B cell (primary cell): ENCODE measurements around the gene LRRC36. TPM values are rescaled to one million over a fixed set of nuclear protein-coding genes. Genes with fewer than 3 reads are reported as not detected.

Experiments used
- ATAC-seq: fragments of 200-7000 bp; cut with Tn5 transposase; one replicate; pipeline ENCODE4 v1.10.0; 2021; ENCODE audit warnings: low read depth, mild to moderate bottlenecking, moderate number of reproducible peaks, moderate library complexity
- CTCF ChIA-PET: fragments of 350-600 bp; sonication (Branson Sonifier 250); formaldehyde crosslinking; loops from one replicate; lab custom pipeline; 2021; ENCODE audit warnings: antibody characterized with exemption, inconsistent platforms; lab: Charles Lee
- POLR2A ChIA-PET: fragments of 350-600 bp; sonication (Branson Sonifier 250); formaldehyde crosslinking; loops from one replicate; lab custom pipeline; 2021; ENCODE audit warnings: antibody characterized with exemption; lab: Charles Lee
- DNase-seq: peaks from one replicate; pipeline ENCODE4 v3.0.0; 2013
- H2AFZ ChIP-seq: 2 replicates; pipeline ENCODE4 v1.6.1; 2012; ENCODE audit warnings: mild to moderate bottlenecking, low read depth, low read length; ENCODE audit not compliant: insufficient read depth, poor library complexity, severe bottlenecking
- H3K27ac ChIP-seq, 2 donors: 1 replicate in 1 of 2; 2 replicates in 1 of 2; pipeline ENCODE4 v1.5.1; 2012 to 2013; ENCODE audit warnings: low read length in 2 of 2, mild to moderate bottlenecking in 2 of 2, moderate library complexity in 1 of 2
- H3K27me3 ChIP-seq, 4 experiments: fragments of 200-600 bp in 1 of 4; sonication (generic) in 1 of 4; replicated peaks in 1 of 4; 1 replicate in 2 of 4; 2 replicates in 2 of 4; pipeline versions ENCODE4 v1.6.1 to v1.7.0; 2013 to 2016; ENCODE audit warnings: low read length in 3 of 4, mild to moderate bottlenecking in 2 of 4, mixed read lengths in 1 of 4, moderate library complexity in 1 of 4; ENCODE audit not compliant: insufficient read depth in 4 of 4, control insufficient read depth in 3 of 4; ENCODE audit errors: control extremely low read depth in 1 of 4
- H3K36me3 ChIP-seq, 2 experiments: replicated peaks in 1 of 2; 1 replicate in 1 of 2; 2 replicates in 1 of 2; pipeline versions ENCODE4 v1.6.1 to v1.7.1; 2013; ENCODE audit warnings: low read length in 1 of 2; ENCODE audit not compliant: insufficient read depth in 2 of 2, control insufficient read depth in 1 of 2; ENCODE audit errors: control extremely low read depth in 1 of 2, extremely low read depth in 1 of 2
- H3K4me1 ChIP-seq, 2 donors: fragments of 200-600 bp in 1 of 2; sonication (generic) in 1 of 2; 1 replicate in 1 of 2; 2 replicates in 1 of 2; pipeline versions ENCODE4 v1.5.1 to v1.6.1; 2013 to 2017; ENCODE audit warnings: low read length in 2 of 2; ENCODE audit not compliant: control insufficient read depth in 2 of 2, insufficient read depth in 2 of 2
- H3K4me2 ChIP-seq: replicated peaks from 2 replicates; pipeline ENCODE3; 2012; ENCODE audit warnings: mild to moderate bottlenecking, low read depth, low read length; ENCODE audit not compliant: poor library complexity, severe bottlenecking
- H3K4me3 ChIP-seq, 5 experiments: fragments of 200-600 bp in 1 of 5; sonication (generic) in 1 of 5; 1 replicate in 3 of 5; 2 replicates in 2 of 5; pipeline versions ENCODE4 v1.5.1 to v1.7.0; 2011 to 2016; ENCODE audit warnings: low read length in 4 of 5, mild to moderate bottlenecking in 4 of 5, low read depth in 2 of 5, control low read depth in 1 of 5, moderate library complexity in 1 of 5; ENCODE audit not compliant: insufficient read depth in 1 of 5; ENCODE audit errors: control extremely low read depth in 1 of 5, extremely low read depth in 1 of 5
- H3K79me2 ChIP-seq: fragments of 200-600 bp; sonication (generic); one replicate; pipeline ENCODE4 v1.6.0; 2016; ENCODE audit warnings: low read length; ENCODE audit not compliant: control insufficient read depth, insufficient read depth
- H3K9ac ChIP-seq: fragments of 200-600 bp; sonication (generic); 2 replicates; pipeline ENCODE4 v1.6.1; 2017; ENCODE audit warnings: mild to moderate bottlenecking, low read length, moderate library complexity
- H3K9me3 ChIP-seq, 3 donors: one replicate each; pipeline versions ENCODE4 v1.6.1 to v1.7.1; 2013; ENCODE audit warnings: low read length in 2 of 3; ENCODE audit not compliant: control insufficient read depth in 2 of 3, insufficient read depth in 1 of 3; ENCODE audit errors: control extremely low read depth in 1 of 3
- H4K20me1 ChIP-seq: 2 replicates; pipeline ENCODE4 v1.6.0; 2012; ENCODE audit warnings: mild to moderate bottlenecking, low read length; ENCODE audit not compliant: insufficient read depth, control insufficient read depth, poor library complexity, severe bottlenecking
- H3K27ac Mint-ChIP-seq: one replicate; pipeline ENCODE4 v1.8.0; 2021; ENCODE audit warnings: mixed read lengths
- H3K27me3 Mint-ChIP-seq: one replicate; pipeline ENCODE4 v1.8.0; 2021; ENCODE audit warnings: mixed read lengths
- H3K4me1 Mint-ChIP-seq: one replicate; pipeline ENCODE4 v1.8.0; 2021; ENCODE audit warnings: mixed read lengths
- H3K4me3 Mint-ChIP-seq: one replicate; pipeline ENCODE4 v1.8.0; 2021; ENCODE audit warnings: mixed read lengths
- H3K9me3 Mint-ChIP-seq: one replicate; pipeline ENCODE4 v1.8.0; 2022; ENCODE audit warnings: mixed read lengths; ENCODE audit not compliant: insufficient read depth
- EZH2 ChIP-seq: IDR thresholded peaks from 2 replicates; pipeline ENCODE4 v1.6.1; 2012; ENCODE audit warnings: borderline replicate concordance, low read depth, mild to moderate bottlenecking, moderate library complexity, low read length; ENCODE audit not compliant: insufficient read depth, poor library complexity, severe bottlenecking
- WGBS: methylation state at CpG from one replicate; pipeline ENCODE4 v1.1.5; 2013; ENCODE audit warnings: missing lambda C conversion rate; ENCODE audit not compliant: insufficient coverage; 5-methylcytosine and 5-hydroxymethylcytosine counted together
- intact Hi-C: fragments of 100-400 bp; cut with micrococcal nuclease; formaldehyde crosslinking; loops from one replicate; pipeline ENCODE4 v1.10.0; 2022
- polyA plus RNA-seq: library from polyadenylated mRNA; depleted of rRNA; stranded (reverse); fragments of >200 nt; gene quantifications from 2 replicates; pipeline ENCODE4 v1.2.3, GENCODE V29; 2012
- total RNA-seq, 2 donors: library from RNA; stranded (reverse); fragments of 120-200 nt in 1 of 2; gene quantifications; 1 replicate in 1 of 2; 2 replicates in 1 of 2; pipeline versions ENCODE4 v1.2.3 to v1.2.4, GENCODE V29; 2013 to 2022
- TF ChIP-seq, protein P1 (sequence below): fragments of 200-600 bp; IDR thresholded peaks from one replicate; pipeline ENCODE4 v1.8.0; 2022; ENCODE audit warnings: antibody characterized with exemption, mild to moderate bottlenecking

Gene LRRC36
- total and polyA plus RNA-seq, 2 donors (not counting 1 experiment from before 2014, with no cell fraction given): 0.98 TPM; not detected in 1

DNA sequence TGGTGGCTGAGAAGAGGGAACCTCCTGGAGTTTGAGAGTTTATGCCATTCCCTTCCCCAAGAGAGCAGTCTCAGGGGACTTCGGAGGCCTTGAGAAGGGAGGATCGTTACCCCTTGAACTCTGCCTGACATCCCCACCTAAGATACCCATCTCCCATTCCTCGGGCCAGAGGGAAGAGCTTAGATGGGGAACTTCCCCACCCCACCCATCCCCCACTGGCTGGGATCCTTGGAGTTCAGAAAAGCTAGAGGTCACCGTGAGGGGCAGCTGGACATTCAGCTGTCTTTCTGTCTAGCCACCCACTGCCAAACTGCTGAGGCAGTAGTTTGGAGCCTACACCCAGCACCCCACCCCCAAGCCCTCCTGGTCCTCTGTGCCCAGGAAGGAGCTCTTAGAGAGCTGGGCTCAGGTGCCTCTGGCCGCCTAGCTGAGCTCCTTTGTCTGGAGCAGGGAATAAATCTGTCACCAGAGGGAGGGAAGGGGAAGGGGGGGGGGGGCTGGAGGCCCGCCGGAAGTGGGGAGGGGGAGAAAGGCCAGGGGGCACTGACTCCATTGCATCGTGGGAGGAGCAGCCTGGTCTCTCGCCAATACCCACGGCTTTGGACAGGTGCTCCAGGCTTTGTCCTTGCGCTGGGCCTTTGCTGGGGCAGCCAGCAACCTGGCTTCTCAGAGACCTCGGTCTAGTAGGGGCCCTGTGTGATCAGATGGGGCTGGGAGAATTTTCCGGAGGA is 105.3 kb downstream of the LRRC36 start:
- Histone ChIP-seq H3K9ac (peak overlapping the region; percentile 43), H3K4me1 (peaks cover 27 to 36% of the 10 kb centered on the region in 2 donors), H4K20me1 (no peaks in the 10 kb centered on the region), H3K27me3 (peaks cover 0 to 36% (median 15%) of the 10 kb centered on the region in 4 experiments), H3K4me3 (peak overlapping the region in 3 of 5 experiments; percentile 25 to 62 (median 41)), H3K79me2 (no peaks in the 10 kb centered on the region), H2AFZ (peak overlapping the region; percentile 46), H3K27ac (no peak overlapping the region), H3K4me2 (peak overlapping the region; percentile 92), H3K9me3 (no peaks in the 10 kb centered on the region), H3K36me3 (no peaks in the 10 kb centered on the region)
- ChIA-PET POLR2A (interaction anchor here (0.6 kb wide), 1 partner anchor 188 kb away, joined by 7 read pairs; no protein-coding TSS in a partner anchor), CTCF (interaction anchor here (0.7 to 1.2 kb wide), 2 partner anchors 33 to 89 kb away, joined by 3 to 4 read pairs; no protein-coding TSS in a partner anchor)
- ATAC-seq (no peak), DNase-seq (no peak)
- no peak for TF ChIP-seq EZH2
- TF ChIP-seq, protein P1, sequence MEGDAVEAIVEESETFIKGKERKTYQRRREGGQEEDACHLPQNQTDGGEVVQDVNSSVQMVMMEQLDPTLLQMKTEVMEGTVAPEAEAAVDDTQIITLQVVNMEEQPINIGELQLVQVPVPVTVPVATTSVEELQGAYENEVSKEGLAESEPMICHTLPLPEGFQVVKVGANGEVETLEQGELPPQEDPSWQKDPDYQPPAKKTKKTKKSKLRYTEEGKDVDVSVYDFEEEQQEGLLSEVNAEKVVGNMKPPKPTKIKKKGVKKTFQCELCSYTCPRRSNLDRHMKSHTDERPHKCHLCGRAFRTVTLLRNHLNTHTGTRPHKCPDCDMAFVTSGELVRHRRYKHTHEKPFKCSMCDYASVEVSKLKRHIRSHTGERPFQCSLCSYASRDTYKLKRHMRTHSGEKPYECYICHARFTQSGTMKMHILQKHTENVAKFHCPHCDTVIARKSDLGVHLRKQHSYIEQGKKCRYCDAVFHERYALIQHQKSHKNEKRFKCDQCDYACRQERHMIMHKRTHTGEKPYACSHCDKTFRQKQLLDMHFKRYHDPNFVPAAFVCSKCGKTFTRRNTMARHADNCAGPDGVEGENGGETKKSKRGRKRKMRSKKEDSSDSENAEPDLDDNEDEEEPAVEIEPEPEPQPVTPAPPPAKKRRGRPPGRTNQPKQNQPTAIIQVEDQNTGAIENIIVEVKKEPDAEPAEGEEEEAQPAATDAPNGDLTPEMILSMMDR: no peak
- intact Hi-C loops: no loop called here
- H3K27me3 Mint-ChIP-seq: peaks cover 31% of the 10 kb centered on the region
- WGBS: 68% methylated on average over 8 of the region's 13 CpGs
- no peaks in the 10 kb centered on the region for H3K9me3 Mint-ChIP-seq
- H3K4me3 Mint-ChIP-seq: peak overlapping the region; percentile 81
- H3K4me1 Mint-ChIP-seq: peaks cover 35% of the 10 kb centered on the region
- no peak overlapping the region for H3K27ac Mint-ChIP-seq

DNA sequence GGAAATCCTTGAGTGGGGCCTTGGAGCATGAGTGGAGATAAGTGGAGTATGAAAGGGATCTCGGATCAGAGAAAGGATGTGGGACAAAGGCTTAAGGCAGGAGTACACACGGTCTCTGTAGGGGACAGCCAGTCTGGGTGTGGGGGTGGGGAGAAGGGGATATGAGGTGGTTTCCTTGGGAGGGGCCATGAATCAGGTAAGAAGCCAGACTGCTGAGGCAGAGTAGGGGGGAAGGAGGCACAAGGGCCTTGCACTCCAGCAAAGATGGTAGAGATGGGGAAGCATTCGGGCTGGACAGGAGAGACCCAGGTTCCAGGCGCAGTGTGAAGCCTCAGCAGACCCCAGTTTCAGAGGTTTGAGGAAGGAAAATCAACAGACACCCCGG is 105.9 kb downstream of the LRRC36 start:
- no peak for ATAC-seq
- H3K4me1 Mint-ChIP-seq: peaks cover 38% of the 10 kb centered on the region
- 72% methylated on average over 5 of the region's 5 CpGs for WGBS
- no peak for TF ChIP-seq EZH2
- TF ChIP-seq, protein P1: no peak
- no peak overlapping the region for H3K27ac Mint-ChIP-seq
- intact Hi-C loops: no loop called here
- peaks cover 27% of the 10 kb centered on the region for H3K27me3 Mint-ChIP-seq
- ChIA-PET POLR2A (no interaction called here), CTCF (interaction anchor here (0.7 to 1.6 kb wide), 2 partner anchors 15 to 33 kb away, joined by 4 to 6 read pairs; no protein-coding TSS in a partner anchor)
- H3K4me3 Mint-ChIP-seq: peak overlapping the region; percentile 48
- peaks cover 0 to 2% of the 10 kb centered on the region in 2 experiments for H3K36me3 ChIP-seq
- H3K4me2 ChIP-seq: no peak overlapping the region
- no peaks in the 10 kb centered on the region for H4K20me1 ChIP-seq
- no peaks in the 10 kb centered on the region for H3K9me3 Mint-ChIP-seq
- H3K4me3 ChIP-seq: no peak overlapping the region
- H3K27me3 ChIP-seq: peaks cover 0 to 36% (median 15%) of the 10 kb centered on the region in 4 experiments
- no peak for DNase-seq
- H3K4me1 ChIP-seq: peaks cover 27 to 36% of the 10 kb centered on the region in 2 donors
- H3K27ac ChIP-seq: no peak overlapping the region
- no peak overlapping the region for H3K9ac ChIP-seq
- H2AFZ ChIP-seq: no peak overlapping the region
- no peaks in the 10 kb centered on the region for H3K9me3 ChIP-seq
- H3K79me2 ChIP-seq: no peaks in the 10 kb centered on the region
